Left hindlimb (tissue), 1 donor: ENCODE measurements around the gene ATP1A2.

Source experiments
- DNase-seq: peaks from one replicate; pipeline ENCODE4 v3.0.0-alpha.2; 2018

ATP1A2 gene

GRCh38 chr1:160115545-160116282, at the start of gene ATP1A2:
ATP1A2 (plus strand) TSS chr1:160115759; CDS start chr1:160115862, 103 bp downstream.
- peak; percentile 49 for DNase-seq

- no peak for DNase-seq
These were observed 48.5 kb upstream of the ATP1A2 start for GRCh38 chr1:160066829-160067745.

GRCh38 chr1:160068225-160068624, 47.3 kb upstream of the ATP1A2 start:
- no peak for DNase-seq

GRCh38 chr1:160069460-160070231, 45.9 kb upstream of the ATP1A2 start, which contains the start of gene KCNJ10:
KCNJ10 (minus strand) TSS chr1:160070160; CDS start chr1:160042532, 27,628 bp downstream.
- DNase-seq, result no peak

GRCh38 chr1:160070243-160071163, 45.1 kb upstream of the ATP1A2 start:
- peak; percentile 89 for DNase-seq

GRCh38 chr1:160071289-160071688, 44.3 kb upstream of the ATP1A2 start:
- DNase-seq, result no peak

- no peak for DNase-seq
These were observed 40.7 kb upstream of the ATP1A2 start for GRCh38 chr1:160074865-160075264.

- no peak for DNase-seq
These were observed 39.7 kb upstream of the ATP1A2 start for GRCh38 chr1:160075836-160076235.

- DNase-seq, result peak; percentile 1
These were observed 39.3 kb upstream of the ATP1A2 start for GRCh38 chr1:160076295-160076694.

GRCh38 chr1:160077486-160077885, 38.1 kb upstream of the ATP1A2 start:
- no peak for DNase-seq

- no peak for DNase-seq
These were observed 36.9 kb upstream of the ATP1A2 start for GRCh38 chr1:160078512-160079195.

- DNase-seq, result no peak
These were observed 36.1 kb upstream of the ATP1A2 start for GRCh38 chr1:160079448-160079847.

- peak; percentile 2 for DNase-seq
These were observed 35.0 kb upstream of the ATP1A2 start for GRCh38 chr1:160080381-160081100.

GRCh38 chr1:160081261-160081936, 34.2 kb upstream of the ATP1A2 start, which contains the start of gene KCNJ9:
KCNJ9 (plus strand) TSS chr1:160081538; CDS start chr1:160084031, 2,493 bp downstream.
- DNase-seq, result peak; percentile 38

- no peak for DNase-seq
These were observed 33.1 kb upstream of the ATP1A2 start for GRCh38 chr1:160082487-160082886.

- no peak for DNase-seq
These were observed 32.6 kb upstream of the ATP1A2 start for GRCh38 chr1:160082926-160083325.

- no peak for DNase-seq
These were observed 31.4 kb upstream of the ATP1A2 start for GRCh38 chr1:160083968-160084770.

- no peak for DNase-seq
These were observed 30.7 kb upstream of the ATP1A2 start for GRCh38 chr1:160084771-160085321.
